ENCODE results near the gene G6PC1.
"Not testable (repeated sequence)": the region's sequence is repeated elsewhere in the genome, so short reads cannot be mapped to it uniquely, and the experiment has no call there.

The G6PC1 gene

DNA sequence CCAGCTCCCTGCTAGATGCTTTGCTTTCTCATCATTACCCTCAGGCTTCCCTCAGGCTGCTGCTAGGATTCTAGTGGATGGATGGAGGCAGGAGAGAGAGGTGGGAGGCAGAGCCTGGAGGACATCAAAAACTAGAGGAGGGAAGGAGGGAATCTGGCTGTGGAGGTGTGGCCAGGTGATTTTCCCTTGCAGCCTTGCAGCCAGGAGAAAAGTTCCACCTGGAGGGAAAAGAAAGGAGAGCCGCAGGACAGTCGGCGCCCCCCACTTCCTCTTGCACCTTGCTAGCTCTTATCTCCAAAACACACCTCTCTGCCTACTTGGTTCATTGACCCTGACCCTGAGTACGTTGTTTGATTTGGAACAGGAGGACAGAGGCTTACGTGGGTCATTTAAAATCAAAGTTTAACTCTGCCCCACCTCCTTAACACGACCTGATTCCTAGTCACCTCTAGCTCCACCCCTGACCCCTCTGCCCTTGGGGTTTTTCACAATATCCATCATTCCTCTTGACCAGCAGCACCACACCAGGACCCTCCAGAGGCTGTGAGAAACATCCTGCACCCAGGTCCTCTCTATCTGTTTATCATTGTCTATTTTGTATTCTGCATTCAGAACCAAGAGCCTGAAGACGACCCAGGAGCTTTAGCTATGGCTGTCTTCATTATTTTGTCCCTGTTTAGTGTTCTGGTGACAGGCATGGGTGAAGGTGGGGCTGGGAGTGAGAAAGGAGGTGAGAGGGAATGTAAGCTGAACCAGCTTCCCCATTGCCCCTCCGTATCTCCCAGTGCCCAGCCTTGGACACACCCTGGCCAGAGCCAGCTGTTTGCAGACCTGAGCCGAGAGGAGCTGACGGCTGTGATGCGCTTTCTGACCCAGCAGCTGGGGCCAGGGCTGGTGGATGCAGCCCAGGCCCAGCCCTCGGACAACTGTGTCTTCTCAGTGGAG is 33.7 kb upstream of the G6PC1 start:
- no peaks in the 10 kb centered on the region for H3K36me3 ChIP-seq (ENCODE audit: insufficient read depth, low read length)
- H3K79me2 ChIP-seq (ENCODE audit: insufficient read depth, low read length), result no peaks in the 10 kb centered on the region
- H4K20me1 ChIP-seq (ENCODE audit: insufficient read depth, low read length), result no peaks in the 10 kb centered on the region
- no peak overlapping the region for H3K4me3 ChIP-seq (ENCODE audit: low read depth in 1 of 2, low read length in 2 of 2)
- DNase-seq (no peak), ATAC-seq (ENCODE audit: insufficient read depth, low read depth) (no peak)
- no peak overlapping the region for H3K4me2 ChIP-seq (ENCODE audit: insufficient read depth, low read length)
- H2AFZ ChIP-seq (ENCODE audit: low read depth, low read length), result no peak overlapping the region
- no peaks in the 10 kb centered on the region for H3K4me1 ChIP-seq (ENCODE audit: insufficient read depth, low read length)
- no peak overlapping the region for H3K9ac ChIP-seq (ENCODE audit: low read depth, low read length)
- no peak overlapping the region for H3K27ac ChIP-seq (ENCODE audit: low read length)
- H3K9me3 ChIP-seq (ENCODE audit: insufficient read depth, low read length, severe bottlenecking), result no peaks in the 10 kb centered on the region
- TF ChIP-seq, protein P1, sequence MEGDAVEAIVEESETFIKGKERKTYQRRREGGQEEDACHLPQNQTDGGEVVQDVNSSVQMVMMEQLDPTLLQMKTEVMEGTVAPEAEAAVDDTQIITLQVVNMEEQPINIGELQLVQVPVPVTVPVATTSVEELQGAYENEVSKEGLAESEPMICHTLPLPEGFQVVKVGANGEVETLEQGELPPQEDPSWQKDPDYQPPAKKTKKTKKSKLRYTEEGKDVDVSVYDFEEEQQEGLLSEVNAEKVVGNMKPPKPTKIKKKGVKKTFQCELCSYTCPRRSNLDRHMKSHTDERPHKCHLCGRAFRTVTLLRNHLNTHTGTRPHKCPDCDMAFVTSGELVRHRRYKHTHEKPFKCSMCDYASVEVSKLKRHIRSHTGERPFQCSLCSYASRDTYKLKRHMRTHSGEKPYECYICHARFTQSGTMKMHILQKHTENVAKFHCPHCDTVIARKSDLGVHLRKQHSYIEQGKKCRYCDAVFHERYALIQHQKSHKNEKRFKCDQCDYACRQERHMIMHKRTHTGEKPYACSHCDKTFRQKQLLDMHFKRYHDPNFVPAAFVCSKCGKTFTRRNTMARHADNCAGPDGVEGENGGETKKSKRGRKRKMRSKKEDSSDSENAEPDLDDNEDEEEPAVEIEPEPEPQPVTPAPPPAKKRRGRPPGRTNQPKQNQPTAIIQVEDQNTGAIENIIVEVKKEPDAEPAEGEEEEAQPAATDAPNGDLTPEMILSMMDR (IDR thresholded peaks at IDR 0.05; ENCODE audit: borderline replicate concordance, extremely low read depth, low read length, poor library complexity, severe bottlenecking), result no peak
- no peak for TF ChIP-seq EZH2 (IDR thresholded peaks at IDR 0.05; ENCODE audit: borderline replicate concordance, low read depth, low read length, severe bottlenecking)
- peaks cover 11% of the 10 kb centered on the region for H3K27me3 ChIP-seq (ENCODE audit: insufficient read depth, low read length, poor library complexity)

DNA sequence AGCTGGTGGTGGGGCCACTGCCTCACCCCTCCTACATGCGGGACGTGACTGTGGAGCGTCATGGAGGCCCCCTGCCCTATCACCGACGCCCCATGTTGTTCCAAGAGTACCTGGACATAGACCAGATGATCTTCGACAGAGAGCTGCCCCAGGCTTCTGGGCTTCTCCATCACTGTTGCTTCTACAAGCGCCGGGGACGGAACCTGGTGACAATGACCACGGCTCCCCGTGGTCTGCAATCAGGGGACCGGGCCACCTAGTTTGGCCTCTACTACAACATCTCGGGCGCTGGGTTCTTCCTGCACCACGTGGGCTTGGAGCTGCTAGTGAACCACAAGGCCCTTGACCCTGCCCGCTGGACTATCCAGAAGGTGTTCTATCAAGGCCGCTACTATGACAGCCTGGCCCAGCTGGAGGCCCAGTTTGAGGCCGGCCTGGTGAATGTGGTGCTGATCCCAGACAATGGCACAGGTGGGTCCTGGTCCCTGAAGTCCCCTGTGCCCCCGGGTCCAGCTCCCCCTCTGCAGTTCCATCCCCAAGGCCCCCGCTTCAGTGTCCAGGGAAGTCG is 32.8 kb upstream of the G6PC1 start:
- H3K9ac ChIP-seq (ENCODE audit: low read depth, low read length); H3K4me1 ChIP-seq (ENCODE audit: insufficient read depth, low read length); ATAC-seq (ENCODE audit: insufficient read depth, low read depth); DNase-seq; H2AFZ ChIP-seq (ENCODE audit: low read depth, low read length); H3K36me3 ChIP-seq (ENCODE audit: insufficient read depth, low read length); H4K20me1 ChIP-seq (ENCODE audit: insufficient read depth, low read length); H3K4me3 ChIP-seq (ENCODE audit: low read depth in 1 of 2, low read length in 2 of 2); H3K79me2 ChIP-seq (ENCODE audit: insufficient read depth, low read length); H3K9me3 ChIP-seq (ENCODE audit: insufficient read depth, low read length, severe bottlenecking); H3K27ac ChIP-seq (ENCODE audit: low read length); H3K4me2 ChIP-seq (ENCODE audit: insufficient read depth, low read length): not testable (repeated sequence)
- peaks cover 11% of the 10 kb centered on the region for H3K27me3 ChIP-seq (ENCODE audit: insufficient read depth, low read length, poor library complexity)

DNA sequence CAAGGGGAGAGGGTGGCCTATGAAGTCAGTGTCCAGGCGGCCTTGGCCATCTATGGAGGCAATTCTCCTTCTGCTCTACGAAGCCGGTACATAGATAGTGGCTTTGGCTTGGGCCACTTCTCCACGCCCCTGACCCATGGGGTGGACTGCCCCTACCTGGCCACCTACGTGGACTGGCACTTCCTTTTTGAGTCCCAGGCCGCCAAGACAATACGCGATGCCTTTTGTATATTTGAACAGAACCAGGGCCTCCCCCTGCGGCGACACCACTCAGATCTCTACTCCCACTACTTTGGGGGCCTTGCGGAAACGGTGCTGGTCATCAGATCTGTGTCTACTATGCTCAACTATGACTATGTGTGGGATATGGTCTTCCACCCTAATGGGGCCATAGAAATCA is 32.3 kb upstream of the G6PC1 start:
- ATAC-seq (ENCODE audit: insufficient read depth, low read depth) (no peak), DNase-seq (no peak)
- no peaks in the 10 kb centered on the region for H3K4me1 ChIP-seq (ENCODE audit: insufficient read depth, low read length)
- TF ChIP-seq, protein P1 (IDR thresholded peaks at IDR 0.05; ENCODE audit: borderline replicate concordance, extremely low read depth, low read length, poor library complexity, severe bottlenecking), result no peak
- TF ChIP-seq EZH2 (IDR thresholded peaks at IDR 0.05; ENCODE audit: borderline replicate concordance, low read depth, low read length, severe bottlenecking), result no peak
- H2AFZ ChIP-seq (ENCODE audit: low read depth, low read length), result no peak overlapping the region
- H3K4me2 ChIP-seq (ENCODE audit: insufficient read depth, low read length), result no peak overlapping the region
- no peak overlapping the region for H3K4me3 ChIP-seq (ENCODE audit: low read depth in 1 of 2, low read length in 2 of 2)
- H3K36me3 ChIP-seq (ENCODE audit: insufficient read depth, low read length), result no peaks in the 10 kb centered on the region
- H3K27ac ChIP-seq (ENCODE audit: low read length), result no peak overlapping the region
- no peak overlapping the region for H3K9ac ChIP-seq (ENCODE audit: low read depth, low read length)
- H3K27me3 ChIP-seq (ENCODE audit: insufficient read depth, low read length, poor library complexity), result peaks cover 14% of the 10 kb centered on the region
- no peaks in the 10 kb centered on the region for H3K79me2 ChIP-seq (ENCODE audit: insufficient read depth, low read length)
- no peaks in the 10 kb centered on the region for H3K9me3 ChIP-seq (ENCODE audit: insufficient read depth, low read length, severe bottlenecking)
- no peaks in the 10 kb centered on the region for H4K20me1 ChIP-seq (ENCODE audit: insufficient read depth, low read length)

DNA sequence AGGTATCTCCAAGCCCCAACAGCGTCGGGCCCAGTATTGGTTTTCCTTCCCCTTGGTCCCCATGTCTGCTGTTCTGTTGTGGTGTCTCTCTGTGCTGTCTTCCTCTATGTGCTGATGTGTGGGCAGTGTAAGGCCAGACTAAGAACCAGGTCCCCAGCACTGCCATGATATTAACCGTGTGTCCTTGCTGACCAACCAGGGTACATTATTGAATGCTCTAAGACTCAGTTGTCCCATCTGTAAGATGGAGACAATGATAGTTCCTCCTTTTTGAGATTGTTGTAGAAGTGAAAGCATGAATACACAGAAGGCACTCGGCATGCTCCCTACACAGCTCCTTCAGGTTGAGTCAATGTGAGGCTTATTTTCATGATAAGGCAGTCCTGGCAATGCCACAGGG is 29.0 kb upstream of the G6PC1 start:
- Histone ChIP-seq H3K4me2 (ENCODE audit: insufficient read depth, low read length) (no peak overlapping the region), H3K27me3 (ENCODE audit: insufficient read depth, low read length, poor library complexity) (peaks cover 6% of the 10 kb centered on the region), H3K79me2 (ENCODE audit: insufficient read depth, low read length) (no peaks in the 10 kb centered on the region), H2AFZ (ENCODE audit: low read depth, low read length) (no peak overlapping the region), H3K36me3 (ENCODE audit: insufficient read depth, low read length) (no peaks in the 10 kb centered on the region), H3K9ac (ENCODE audit: low read depth, low read length) (no peak overlapping the region), H3K27ac (ENCODE audit: low read length) (no peak overlapping the region), H3K4me3 (ENCODE audit: low read depth in 1 of 2, low read length in 2 of 2) (no peak overlapping the region), H4K20me1 (ENCODE audit: insufficient read depth, low read length) (no peaks in the 10 kb centered on the region), H3K9me3 (ENCODE audit: insufficient read depth, low read length, severe bottlenecking) (no peaks in the 10 kb centered on the region), H3K4me1 (ENCODE audit: insufficient read depth, low read length) (no peaks in the 10 kb centered on the region)
- TF ChIP-seq, protein P1 (IDR thresholded peaks at IDR 0.05; ENCODE audit: borderline replicate concordance, extremely low read depth, low read length, poor library complexity, severe bottlenecking), result no peak
- TF ChIP-seq EZH2 (IDR thresholded peaks at IDR 0.05; ENCODE audit: borderline replicate concordance, low read depth, low read length, severe bottlenecking), result no peak
- ATAC-seq (ENCODE audit: insufficient read depth, low read depth) (no peak), DNase-seq (no peak)

Measured in DND-41 (cell line).